MM.1S (cell line): Measurements from ENCODE around the gene CORO7.

ENCODE experiments used
- DNase-seq: peaks from one replicate; pipeline ENCODE4 v3.0.0-alpha.2; 2015
- H2AFZ ChIP-seq: fragments of 300-600 bp; sonication (generic); 2 replicates; pipeline ENCODE4 v1.6.0; 2016; ENCODE audit warnings: antibody characterized with exemption, low read length
- H3F3A ChIP-seq: fragments of 300-600 bp; sonication (generic); 2 replicates; pipeline ENCODE4 v1.6.1; 2016; ENCODE audit warnings: mild to moderate bottlenecking, antibody characterized with exemption, low read length, moderate library complexity, mixed read lengths; ENCODE audit not compliant: insufficient read depth
- H3K27ac ChIP-seq: fragments of 300-600 bp; sonication (generic); 2 replicates; pipeline ENCODE4 v1.5.1; 2016; ENCODE audit warnings: mild to moderate bottlenecking, low read length
- H3K27me3 ChIP-seq: fragments of 300-600 bp; sonication (generic); replicated peaks from 2 replicates; pipeline ENCODE4 v1.6.0; 2016; ENCODE audit warnings: low read length; ENCODE audit not compliant: insufficient read depth
- H3K36me3 ChIP-seq: fragments of 300-600 bp; sonication (generic); replicated peaks from 2 replicates; pipeline ENCODE4 v1.6.1; 2016; ENCODE audit warnings: mild to moderate bottlenecking, low read length, mixed read lengths; ENCODE audit not compliant: insufficient read depth
- H3K4me1 ChIP-seq: fragments of 300-600 bp; sonication (generic); 2 replicates; pipeline ENCODE4 v1.6.1; 2016; ENCODE audit warnings: low read length, mixed read lengths
- H3K4me2 ChIP-seq: fragments of 300-600 bp; sonication (generic); 2 replicates; pipeline ENCODE4 v1.6.0; 2016; ENCODE audit warnings: low read depth, low read length
- H3K4me3 ChIP-seq: fragments of 300-600 bp; sonication (generic); 2 replicates; pipeline ENCODE4 v1.5.1; 2016; ENCODE audit warnings: low read length, mixed read lengths
- H3K79me2 ChIP-seq: fragments of 300-600 bp; sonication (generic); 2 replicates; pipeline ENCODE4 v1.6.1; 2016; ENCODE audit warnings: mixed run types, low read length, mixed read lengths
- H3K9ac ChIP-seq: fragments of 300-600 bp; sonication (generic); 2 replicates; pipeline ENCODE4 v1.6.1; 2016; ENCODE audit warnings: low read length, mixed read lengths
- H3K9me2 ChIP-seq: fragments of 300-600 bp; sonication (generic); replicated peaks from 2 replicates; pipeline ENCODE4 v1.6.1; 2016; ENCODE audit warnings: mild to moderate bottlenecking, low read length, mixed read lengths; ENCODE audit not compliant: insufficient read depth
- H3K9me3 ChIP-seq: fragments of 300-600 bp; sonication (generic); replicated peaks from 2 replicates; pipeline ENCODE4 v1.6.1; 2016; ENCODE audit warnings: mild to moderate bottlenecking, low read length, mixed read lengths; ENCODE audit not compliant: insufficient read depth
- H4K20me1 ChIP-seq: fragments of 300-600 bp; sonication (generic); 2 replicates; pipeline ENCODE4 v1.6.1; 2016; ENCODE audit warnings: mild to moderate bottlenecking, low read length, moderate library complexity, mixed read lengths; ENCODE audit not compliant: insufficient read depth
- EZH2 ChIP-seq: fragments of 300-600 bp; sonication (generic); optimal IDR thresholded peaks from 2 replicates; pipeline ENCODE3; 2017; ENCODE audit warnings: low read depth, mild to moderate bottlenecking, antibody characterized with exemption, low read length, mixed read lengths
- EZH2phosphoT487 ChIP-seq: fragments of 300-600 bp; sonication (generic); IDR thresholded peaks from 2 replicates; pipeline ENCODE4 v1.6.1; 2018; ENCODE audit warnings: antibody characterized with exemption, low read length
- TF ChIP-seq, protein P1 (sequence below): fragments of 300-600 bp; sonication (generic); IDR thresholded peaks from 2 replicates; pipeline ENCODE4 v1.5.1; 2016; ENCODE audit warnings: antibody characterized with exemption, low read length, mixed read lengths

The CORO7 gene

DNA sequence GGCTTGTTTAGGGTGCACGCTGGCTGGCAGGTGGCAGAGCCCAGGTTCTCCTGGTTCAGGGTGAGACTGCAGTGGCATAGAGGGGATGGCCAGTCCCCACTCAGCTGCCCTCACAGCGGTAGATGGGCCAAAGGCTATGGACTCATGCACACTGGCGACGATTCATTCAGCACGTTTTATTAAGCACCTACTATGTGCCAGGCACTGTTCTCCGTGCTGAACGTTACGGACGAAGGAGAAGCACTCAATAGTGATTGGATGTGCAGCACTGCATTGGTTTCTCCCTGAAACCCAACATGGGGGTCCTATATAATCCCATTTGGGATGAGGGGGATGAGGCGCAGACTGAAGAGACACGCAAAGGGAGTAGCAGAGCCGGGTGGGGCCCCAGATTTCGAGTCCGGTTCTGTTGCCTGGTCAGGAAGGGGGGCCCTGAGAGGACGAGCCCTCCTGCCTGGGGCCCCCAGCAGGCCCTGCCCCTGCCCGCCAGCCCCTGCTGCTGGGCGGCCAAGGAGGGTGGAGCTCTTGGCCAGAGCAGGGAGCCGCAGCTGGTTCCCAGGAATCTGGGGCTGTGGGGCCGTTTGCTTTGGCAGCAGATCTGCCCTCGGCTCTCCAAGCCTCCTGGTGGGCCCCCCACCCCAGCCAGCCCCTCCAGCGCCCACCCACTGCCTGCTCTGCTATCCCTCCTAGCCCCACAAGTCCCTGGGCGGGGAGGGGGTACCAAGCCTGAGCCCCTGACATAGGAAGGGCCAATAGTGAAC lies 91.7 kb downstream of the CORO7 start:
- Histone ChIP-seq H3K9me3 (no peaks in the 10 kb centered on the region), H3K79me2 (no peaks in the 10 kb centered on the region), H3K9me2 (no peaks in the 10 kb centered on the region), H2AFZ (no peak overlapping the region), H4K20me1 (no peaks in the 10 kb centered on the region), H3K4me1 (0 out of 2 replicates have a peak, but pooled peaks cover 2% of the 10 kb centered on the region), H3K4me2 (no peak overlapping the region), H3F3A (no peaks in the 10 kb centered on the region), H3K36me3 (no peaks in the 10 kb centered on the region), H3K27ac (no peak overlapping the region), H3K27me3 (peaks cover 35% of the 10 kb centered on the region), H3K4me3 (no peak overlapping the region), H3K9ac (no peak overlapping the region)
- no peak for TF ChIP-seq EZH2phosphoT487
- TF ChIP-seq, protein P1, sequence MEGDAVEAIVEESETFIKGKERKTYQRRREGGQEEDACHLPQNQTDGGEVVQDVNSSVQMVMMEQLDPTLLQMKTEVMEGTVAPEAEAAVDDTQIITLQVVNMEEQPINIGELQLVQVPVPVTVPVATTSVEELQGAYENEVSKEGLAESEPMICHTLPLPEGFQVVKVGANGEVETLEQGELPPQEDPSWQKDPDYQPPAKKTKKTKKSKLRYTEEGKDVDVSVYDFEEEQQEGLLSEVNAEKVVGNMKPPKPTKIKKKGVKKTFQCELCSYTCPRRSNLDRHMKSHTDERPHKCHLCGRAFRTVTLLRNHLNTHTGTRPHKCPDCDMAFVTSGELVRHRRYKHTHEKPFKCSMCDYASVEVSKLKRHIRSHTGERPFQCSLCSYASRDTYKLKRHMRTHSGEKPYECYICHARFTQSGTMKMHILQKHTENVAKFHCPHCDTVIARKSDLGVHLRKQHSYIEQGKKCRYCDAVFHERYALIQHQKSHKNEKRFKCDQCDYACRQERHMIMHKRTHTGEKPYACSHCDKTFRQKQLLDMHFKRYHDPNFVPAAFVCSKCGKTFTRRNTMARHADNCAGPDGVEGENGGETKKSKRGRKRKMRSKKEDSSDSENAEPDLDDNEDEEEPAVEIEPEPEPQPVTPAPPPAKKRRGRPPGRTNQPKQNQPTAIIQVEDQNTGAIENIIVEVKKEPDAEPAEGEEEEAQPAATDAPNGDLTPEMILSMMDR: no peak
- no peak for TF ChIP-seq EZH2
- no peak for DNase-seq

DNA sequence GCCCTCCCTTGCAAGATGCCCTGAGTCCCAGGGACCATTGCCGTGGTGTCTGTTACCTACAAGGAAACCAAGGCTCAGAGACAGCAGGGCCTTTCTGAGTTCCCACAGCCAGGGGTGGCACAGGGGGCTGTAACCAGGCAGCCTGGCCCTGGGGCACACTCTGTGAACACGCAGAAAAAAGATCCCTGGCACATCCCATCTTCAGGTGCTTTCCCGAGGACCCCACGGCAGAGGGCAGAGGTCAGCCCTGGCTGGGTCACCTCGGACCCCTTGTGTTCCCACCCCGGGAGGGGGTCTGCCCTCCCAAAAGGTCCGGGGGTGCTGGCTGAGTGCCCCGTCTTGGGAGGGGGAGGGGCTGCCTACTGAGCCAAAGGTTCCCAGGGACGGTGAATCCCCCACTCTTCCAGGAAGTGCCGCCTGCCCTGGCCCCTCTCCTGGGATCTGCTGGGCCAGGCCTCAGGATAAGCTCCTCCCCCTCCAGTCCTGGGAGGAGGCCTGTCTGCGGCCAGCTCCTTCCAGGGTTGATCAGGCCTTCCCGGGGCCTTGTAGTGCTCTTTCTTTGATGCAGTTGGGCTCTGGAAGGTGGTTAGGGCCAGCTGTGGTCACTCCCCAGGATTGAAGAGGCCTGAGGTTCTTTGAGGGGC lies 92.4 kb downstream of the CORO7 start:
- H3K4me3 ChIP-seq: no peak overlapping the region

GRCh38 chr16:4323071-4323844 lies 93.1 kb downstream of the CORO7 start:
- Histone ChIP-seq H2AFZ (no peak overlapping the region), H3K27ac (no peak overlapping the region), H3K9me2 (no peaks in the 10 kb centered on the region), H4K20me1 (no peaks in the 10 kb centered on the region), H3K4me2 (no peak overlapping the region), H3K4me1 (0 out of 2 replicates have a peak, but pooled peaks cover 8% of the 10 kb centered on the region), H3K4me3 (no peak overlapping the region), H3F3A (no peaks in the 10 kb centered on the region), H3K27me3 (peaks cover 44% of the 10 kb centered on the region), H3K79me2 (no peaks in the 10 kb centered on the region), H3K9me3 (no peaks in the 10 kb centered on the region), H3K9ac (no peak overlapping the region), H3K36me3 (no peaks in the 10 kb centered on the region)
- TF ChIP-seq EZH2: no peak
- TF ChIP-seq, protein P1: no peak
- TF ChIP-seq EZH2phosphoT487: no peak
- no peak for DNase-seq

More for the DNA sequence above, 92.4 kb downstream of the CORO7 start:
- 0 out of 2 replicates have a peak, but pooled peaks cover 8% of the 10 kb centered on the region for H3K4me1 ChIP-seq
- H3K27ac ChIP-seq: no peak overlapping the region
- H3K9me2 ChIP-seq: no peaks in the 10 kb centered on the region
- TF ChIP-seq, protein P1: no peak
- no peak for TF ChIP-seq EZH2phosphoT487
- no peak for TF ChIP-seq EZH2
- H3K4me2 ChIP-seq: no peak overlapping the region
- DNase-seq: no peak
- H3K9ac ChIP-seq: no peak overlapping the region
- no peaks in the 10 kb centered on the region for H3K79me2 ChIP-seq
- H3K36me3 ChIP-seq: no peaks in the 10 kb centered on the region
- peaks cover 42% of the 10 kb centered on the region for H3K27me3 ChIP-seq
- H4K20me1 ChIP-seq: no peaks in the 10 kb centered on the region
- H3F3A ChIP-seq: no peaks in the 10 kb centered on the region
- no peaks in the 10 kb centered on the region for H3K9me3 ChIP-seq
- H2AFZ ChIP-seq: no peak overlapping the region
